Transverse colon (tissue), 4 donors: ENCODE measurements around the gene CFAP299.

ENCODE experiments used
- CTCF ChIP-seq, 5 experiments: fragments of 200-600 bp in 3 of 5; fragments of 450-650 bp in 2 of 5; sonication (generic) in 3 of 5; IDR thresholded peaks; 1 replicate in 2 of 5; 2 replicates in 3 of 5; pipeline ENCODE4 v1.5.1; 2016 to 2017; ENCODE audit warnings: antibody characterized with exemption in 5 of 5, inconsistent platforms in 3 of 5, mild to moderate bottlenecking in 2 of 5, moderate library complexity in 1 of 5
- EP300 ChIP-seq: sonication (generic); formaldehyde crosslinking; IDR thresholded peaks from one replicate; pipeline ENCODE4 v1.6.1; 2017; ENCODE audit warnings: antibody characterized with exemption, low read depth
- POLR2AphosphoS5 ChIP-seq, 3 donors: sonication (generic); formaldehyde crosslinking; IDR thresholded peaks; one replicate each; pipeline ENCODE4 v1.6.1; 2016; ENCODE audit warnings: antibody characterized with exemption in 3 of 3

- TF ChIP-seq CTCF (IDR thresholded peaks at IDR 0.05) (no peak), EP300 (no peak), POLR2AphosphoS5 (IDR thresholded peaks at IDR 0.05) (no peak)
Observed at GRCh38 chr4:80956421-80956820, 620.9 kb downstream of the CFAP299 start.
